H1 (cell line): Measurements from ENCODE around the gene NOP16.

Experiments
- ASH2L ChIP-seq: fragments of 200-600, 300-600 bp; sonication (generic); IDR thresholded peaks from one replicate; pipeline ENCODE4 v1.7.1; 2017; ENCODE audit warnings: low read length
- CBX8 ChIP-seq: fragments of 300-800, 300-1000 bp; sonication (generic); IDR thresholded peaks from 2 replicates; pipeline ENCODE4 v1.7.1; 2016; ENCODE audit warnings: low read depth, low read length, borderline replicate concordance
- CEBPB ChIP-seq: IDR thresholded peaks from 2 replicates; pipeline ENCODE4 v1.6.1; 2012; ENCODE audit warnings: low read depth, low read length
- CHD2 ChIP-seq: IDR thresholded peaks from 2 replicates; pipeline ENCODE4 v1.6.1; 2012; ENCODE audit warnings: low read length, improper control_type of control experiment
- CTCF ChIP-seq, 3 experiments: IDR thresholded peaks; 1 replicate in 2 of 3; 2 replicates in 1 of 3; pipeline versions ENCODE4 v1.5.1 to v1.6.1; 2011; ENCODE audit warnings: low read length in 3 of 3, mild to moderate bottlenecking in 3 of 3, inconsistent platforms in 2 of 3, low read depth in 1 of 3, moderate library complexity in 1 of 3; ENCODE audit not compliant: insufficient read depth in 1 of 3; ENCODE audit errors: control extremely low read depth in 1 of 3
- HDAC2 ChIP-seq, 2 experiments: fragments of 300-600 bp in 1 of 2; sonication (generic) in 1 of 2; IDR thresholded peaks; 2 replicates each; pipeline ENCODE4 v1.6.1; 2011 to 2012; ENCODE audit warnings: low read depth in 2 of 2, low read length in 2 of 2, mild to moderate bottlenecking in 2 of 2, moderate library complexity in 2 of 2, borderline replicate concordance in 1 of 2, inconsistent platforms in 1 of 2
- JUN ChIP-seq: IDR thresholded peaks from 2 replicates; pipeline ENCODE4 v1.6.1; 2011; ENCODE audit warnings: low read depth, mild to moderate bottlenecking, improper control_type of control experiment, low read length
- POLR2A ChIP-seq, 2 experiments: IDR thresholded peaks; 1 replicate in 1 of 2; 2 replicates in 1 of 2; pipeline ENCODE4 v1.6.1; 2011; ENCODE audit warnings: low read depth in 2 of 2, low read length in 2 of 2, mild to moderate bottlenecking in 2 of 2; ENCODE audit errors: control extremely low read depth in 1 of 2
- POLR2AphosphoS5 ChIP-seq: IDR thresholded peaks from 2 replicates; pipeline ENCODE4 v1.6.1; 2011; ENCODE audit warnings: low read depth, low read length
- RNF2 ChIP-seq: fragments of 200-900, 300-1000 bp; sonication (generic); IDR thresholded peaks from 2 replicates; pipeline ENCODE4 v1.7.1; 2016; ENCODE audit warnings: borderline replicate concordance, low read depth, mild to moderate bottlenecking, antibody characterized with exemption, low read length; ENCODE audit not compliant: poor library complexity, severe bottlenecking; ENCODE audit errors: missing control alignments
- SP1 ChIP-seq: IDR thresholded peaks from 2 replicates; pipeline ENCODE4 v1.6.1; 2011; ENCODE audit warnings: low read depth, low read length
- SUZ12 ChIP-seq: fragments of 200-600 bp; sonication (generic); IDR thresholded peaks from 2 replicates; pipeline ENCODE4 v1.6.1; 2012; ENCODE audit warnings: mild to moderate bottlenecking, inconsistent platforms, low read length, moderate library complexity, mixed read lengths
- TAF1 ChIP-seq: IDR thresholded peaks from 2 replicates; pipeline ENCODE4 v1.6.1; 2011; ENCODE audit warnings: mild to moderate bottlenecking, low read depth, low read length
- TF ChIP-seq, protein P1 (sequence below): IDR thresholded peaks from 2 replicates; pipeline ENCODE4 v1.6.1; 2012; ENCODE audit warnings: inconsistent platforms

GRCh38 chr5:176408590-176408989, 20.2 kb upstream of the NOP16 start:
- TF ChIP-seq HDAC2 (IDR thresholded peaks at IDR 0.05; ENCODE audit: borderline replicate concordance in 1 of 2, low read depth in 2 of 2, low read length in 2 of 2) (no peak), RNF2 (no peak), CBX8 (no peak), ASH2L (no peak), CTCF (IDR thresholded peaks at IDR 0.05; ENCODE audit: control extremely low read depth in 1 of 3, insufficient read depth in 1 of 3, low read depth in 1 of 3, low read length in 3 of 3) (no peak), CHD2 (no peak), CEBPB (no peak), SP1 (no peak), POLR2A (IDR thresholded peaks at IDR 0.05; ENCODE audit: control extremely low read depth in 1 of 2, low read depth in 2 of 2, low read length in 2 of 2) (no peak), JUN (no peak), POLR2AphosphoS5 (no peak), TAF1 (no peak), SUZ12 (no peak)
- TF ChIP-seq, protein P1, sequence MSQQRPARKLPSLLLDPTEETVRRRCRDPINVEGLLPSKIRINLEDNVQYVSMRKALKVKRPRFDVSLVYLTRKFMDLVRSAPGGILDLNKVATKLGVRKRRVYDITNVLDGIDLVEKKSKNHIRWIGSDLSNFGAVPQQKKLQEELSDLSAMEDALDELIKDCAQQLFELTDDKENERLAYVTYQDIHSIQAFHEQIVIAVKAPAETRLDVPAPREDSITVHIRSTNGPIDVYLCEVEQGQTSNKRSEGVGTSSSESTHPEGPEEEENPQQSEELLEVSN, result no peak
